ENCODE measurements around the gene AP4B1.

The AP4B1 gene

GRCh38 chr1:113938192-113938591 lies 33.6 kb upstream of the AP4B1 start (continued):
- TF ChIP-seq PRDM2 (tag by site-specific recombination; IDR thresholded peaks at IDR 0.05; ENCODE audit: borderline replicate concordance), result no peak

- no peaks in the 10 kb centered on the region for H3K9me3 ChIP-seq (ENCODE audit: control insufficient read depth, insufficient read depth, low read depth, low read length)
- TF ChIP-seq ZIC2 (tag by site-specific recombination; IDR thresholded peaks at IDR 0.05), result no peak
- no peak for TF ChIP-seq ZNF704 (tag by site-specific recombination; IDR thresholded peaks at IDR 0.05)
- no peak for TF ChIP-seq ZNF248 (tag by site-specific recombination; IDR thresholded peaks at IDR 0.05)
- TF ChIP-seq ZNF157 (tag by site-specific recombination; IDR thresholded peaks at IDR 0.05), result no peak
- no peak for TF ChIP-seq ZNF510 (tag by site-specific recombination; IDR thresholded peaks at IDR 0.05; ENCODE audit: insufficient replicate concordance)
- no peak for TF ChIP-seq ZNF133 (tag by site-specific recombination; IDR thresholded peaks at IDR 0.05)
- TF ChIP-seq PRDM4 (tag by site-specific recombination; IDR thresholded peaks at IDR 0.05), result no peak
- no peak for TF ChIP-seq ZNF155 (tag by site-specific recombination; IDR thresholded peaks at IDR 0.05)
- no peak for TF ChIP-seq KLF10 (tag by site-specific recombination; IDR thresholded peaks at IDR 0.05)
- no peak for TF ChIP-seq ZNF416 (tag by site-specific recombination; IDR thresholded peaks at IDR 0.05)
- TF ChIP-seq SCRT2 (tag by site-specific recombination; IDR thresholded peaks at IDR 0.05), result no peak
- TF ChIP-seq GFI1B (tag by site-specific recombination; IDR thresholded peaks at IDR 0.05), result no peak
- no peak for TF ChIP-seq ZNF660 (tag by site-specific recombination; IDR thresholded peaks at IDR 0.05)
- TF ChIP-seq ZNF677 (tag by site-specific recombination; IDR thresholded peaks at IDR 0.05), result no peak
- TF ChIP-seq ZNF146 (tag by site-specific recombination; IDR thresholded peaks at IDR 0.05), result no peak
- TF ChIP-seq ZNF701 (tag by site-specific recombination; IDR thresholded peaks at IDR 0.05), result no peak
- no peak for TF ChIP-seq PBX3 (CRISPR knock-in tag; IDR thresholded peaks at IDR 0.05)
- H3K27ac ChIP-seq (ENCODE audit: extremely low read depth, low read depth, low read length), result no peak overlapping the region
- peaks cover 3 to 17% of the 10 kb centered on the region in 2 experiments; a peak in 2 of 3 replicates for H3K36me3 ChIP-seq (ENCODE audit: control insufficient read depth in 2 of 2, insufficient read depth in 1 of 2, low read length in 2 of 2)
- no peak overlapping the region for H3K4me3 ChIP-seq (ENCODE audit: low read depth, low read length)
- H3K4me1 ChIP-seq (ENCODE audit: control insufficient read depth, insufficient read depth, low read length), result peaks cover 1% of the 10 kb centered on the region
- POLR2A ChIA-PET, result interaction anchor here (0.7 kb wide), 1 partner anchor 8 kb away, joined by 5 read pairs; the partner anchor contains the start of gene HIPK1
- CTCF ChIA-PET, result no interaction called here
These were observed 32.5 kb upstream of the AP4B1 start for GRCh38 chr1:113937146-113937545.
